ENCODE measurements around the gene RBMY1F. TPM values are rescaled to one million over a fixed set of nuclear protein-coding genes. Genes with fewer than 3 reads are reported as not detected.
"Not testable (repeated sequence)": the region's sequence is repeated elsewhere in the genome, so short reads cannot be mapped to it uniquely, and the experiment has no call there.

The RBMY1F gene
- polyA plus RNA-seq, result not detected in 2 replicates
- polyA minus RNA-seq, result not detected in 2 replicates

- not testable (repeated sequence) for H3K79me2 ChIP-seq (replicated peaks; ENCODE audit: insufficient read depth, low read length); H4K20me1 ChIP-seq (ENCODE audit: insufficient read depth); H3K9me3 ChIP-seq (ENCODE audit: low read length); H3K27ac ChIP-seq (ENCODE audit: low read length); H3K27me3 ChIP-seq (ENCODE audit: insufficient read depth, low read depth, low read length); H3K4me2 ChIP-seq (ENCODE audit: low read length); H3K36me3 ChIP-seq (ENCODE audit: insufficient read depth, low read length); H3K9me2 ChIP-seq (ENCODE audit: insufficient read depth, low read length); H3F3A ChIP-seq (ENCODE audit: insufficient read depth, low read length, poor library complexity, severe bottlenecking); H3K9ac ChIP-seq (ENCODE audit: low read length); H2AFZ ChIP-seq (ENCODE audit: low read depth, low read length); H3K4me3 ChIP-seq (ENCODE audit: low read length)
Measured at GRCh38 chrY:22182823-22183222, at the start of gene RBMY1F. Gene RBMY1F, minus strand, starts transcription at chrY:22182923. Its CDS starts 1,954 bp downstream, at chrY:22180969.

- H3K9me3 ChIP-seq (ENCODE audit: low read length); H3K36me3 ChIP-seq (ENCODE audit: insufficient read depth, low read length); H3K27me3 ChIP-seq (ENCODE audit: insufficient read depth, low read depth, low read length); H3K4me2 ChIP-seq (ENCODE audit: low read length); H3K4me3 ChIP-seq (ENCODE audit: low read length); H3K9ac ChIP-seq (ENCODE audit: low read length); H3K27ac ChIP-seq (ENCODE audit: low read length); H3K79me2 ChIP-seq (replicated peaks; ENCODE audit: insufficient read depth, low read length); H4K20me1 ChIP-seq (ENCODE audit: insufficient read depth); H3K9me2 ChIP-seq (ENCODE audit: insufficient read depth, low read length); H2AFZ ChIP-seq (ENCODE audit: low read depth, low read length); H3F3A ChIP-seq (ENCODE audit: insufficient read depth, low read length, poor library complexity, severe bottlenecking): not testable (repeated sequence)
Measured at GRCh38 chrY:22151144-22151543, 31.6 kb downstream of the RBMY1F start.

GRCh38 chrY:22141011-22141695 is 41.6 kb downstream of the RBMY1F start:
- H2AFZ ChIP-seq (ENCODE audit: low read depth, low read length); H4K20me1 ChIP-seq (ENCODE audit: insufficient read depth); H3K9me3 ChIP-seq (ENCODE audit: low read length); H3K36me3 ChIP-seq (ENCODE audit: insufficient read depth, low read length); H3K79me2 ChIP-seq (replicated peaks; ENCODE audit: insufficient read depth, low read length); H3K27ac ChIP-seq (ENCODE audit: low read length); H3F3A ChIP-seq (ENCODE audit: insufficient read depth, low read length, poor library complexity, severe bottlenecking); H3K4me2 ChIP-seq (ENCODE audit: low read length); H3K27me3 ChIP-seq (ENCODE audit: insufficient read depth, low read depth, low read length); H3K4me3 ChIP-seq (ENCODE audit: low read length); H3K9me2 ChIP-seq (ENCODE audit: insufficient read depth, low read length); H3K9ac ChIP-seq (ENCODE audit: low read length): not testable (repeated sequence)

- H3K36me3 ChIP-seq (ENCODE audit: insufficient read depth, low read length); H2AFZ ChIP-seq (ENCODE audit: low read depth, low read length); H3K4me3 ChIP-seq (ENCODE audit: low read length); H3K9me3 ChIP-seq (ENCODE audit: low read length); H4K20me1 ChIP-seq (ENCODE audit: insufficient read depth); H3K27ac ChIP-seq (ENCODE audit: low read length); H3K4me2 ChIP-seq (ENCODE audit: low read length); H3K9me2 ChIP-seq (ENCODE audit: insufficient read depth, low read length); H3K9ac ChIP-seq (ENCODE audit: low read length); H3K79me2 ChIP-seq (replicated peaks; ENCODE audit: insufficient read depth, low read length); H3F3A ChIP-seq (ENCODE audit: insufficient read depth, low read length, poor library complexity, severe bottlenecking); H3K27me3 ChIP-seq (ENCODE audit: insufficient read depth, low read depth, low read length): not testable (repeated sequence)
Measured at GRCh38 chrY:22134719-22135118, 48.0 kb downstream of the RBMY1F start.

- not testable (repeated sequence) for H3K9me2 ChIP-seq (ENCODE audit: insufficient read depth, low read length); H3K4me2 ChIP-seq (ENCODE audit: low read length); H3K36me3 ChIP-seq (ENCODE audit: insufficient read depth, low read length); H3K9me3 ChIP-seq (ENCODE audit: low read length); H3K4me3 ChIP-seq (ENCODE audit: low read length); H4K20me1 ChIP-seq (ENCODE audit: insufficient read depth); H3K27me3 ChIP-seq (ENCODE audit: insufficient read depth, low read depth, low read length); H2AFZ ChIP-seq (ENCODE audit: low read depth, low read length); H3F3A ChIP-seq (ENCODE audit: insufficient read depth, low read length, poor library complexity, severe bottlenecking); H3K79me2 ChIP-seq (replicated peaks; ENCODE audit: insufficient read depth, low read length); H3K27ac ChIP-seq (ENCODE audit: low read length); H3K9ac ChIP-seq (ENCODE audit: low read length)
Measured at GRCh38 chrY:22130494-22130893, 52.2 kb downstream of the RBMY1F start.

Other genes with a start within 250 kb of the RBMY1F start
- gene RBMY1J, start 220.5 kb upstream of the RBMY1F start, polyA plus RNA-seq, result not detected in 2 replicates